Lower leg skin (tissue), 4 donors: ENCODE data around the gene EEFSEC. TPM values are rescaled to one million over a fixed set of nuclear protein-coding genes. Genes with fewer than 3 reads are reported as not detected.

Experiments used
- DNase-seq, 2 donors: peaks; one replicate each; pipeline ENCODE4 v3.0.0-alpha.2; 2019; ENCODE audit warnings: low spot score in 2 of 2
- H3K4me3 ChIP-seq: fragments of 200-600 bp; sonication (generic); 2 replicates; pipeline ENCODE4 v1.5.1; 2017; ENCODE audit warnings: mild to moderate bottlenecking, low read depth; ENCODE audit not compliant: poor library complexity, severe bottlenecking
- CTCF ChIP-seq, 3 donors: fragments of 450-650 bp; IDR thresholded peaks; one replicate each; pipeline ENCODE4 v1.5.1; 2016; ENCODE audit warnings: antibody characterized with exemption in 3 of 3, mild to moderate bottlenecking in 3 of 3, moderate library complexity in 2 of 3
- POLR2A ChIP-seq, 2 donors: fragments of 450-650 bp; IDR thresholded peaks; one replicate each; pipeline ENCODE4 v1.6.1; 2016 to 2017; ENCODE audit warnings: antibody characterized with exemption in 2 of 2, mild to moderate bottlenecking in 1 of 2, moderate library complexity in 1 of 2
- WGBS, 2 donors: methylation state at CpG; one replicate each; pipeline ENCODE4 v1.1.5; 2018; 5-methylcytosine and 5-hydroxymethylcytosine counted together
- intact Hi-C: fragments of 100-400 bp; cut with DNase I; formaldehyde crosslinking; loops from one replicate; pipeline ENCODE4 v1.15.0; 2023; ENCODE audit warnings: low total_unique reads
- total RNA-seq, 4 donors: library from RNA; depleted of rRNA; stranded (reverse); fragments of >200 nt; gene quantifications; one replicate each; pipeline ENCODE4 v1.1.0, GENCODE V29; 2016

The EEFSEC gene
- total RNA-seq, 4 donors from 2014 or later = 16.3 to 28.6 (median 16.8) TPM

GRCh38 chr3:128342701-128343180 is 189.5 kb downstream of the EEFSEC start:
- TF ChIP-seq POLR2A (IDR thresholded peaks at IDR 0.05) = no peak
- no peak for TF ChIP-seq CTCF (IDR thresholded peaks at IDR 0.05)
- no peak overlapping the region for H3K4me3 ChIP-seq
- DNase-seq = no peak
- intact Hi-C loops = no loop called here
- 93 to 99% methylated on average over 3 to 7 of the region's 8 CpGs for WGBS, 2 donors

GRCh38 chr3:128343287-128344051 is 190.2 kb downstream of the EEFSEC start:
- H3K4me3 ChIP-seq = no peak overlapping the region
- intact Hi-C loops = no loop called here
- no peak for TF ChIP-seq POLR2A (IDR thresholded peaks at IDR 0.05)
- TF ChIP-seq CTCF (IDR thresholded peaks at IDR 0.05) = no peak
- DNase-seq = no peak
- WGBS, 2 donors = 63 to 65% methylated on average over 6 of the region's 6 CpGs

- no peak for DNase-seq
- no peak overlapping the region for H3K4me3 ChIP-seq
- intact Hi-C loops = no loop called here
- 94 to 95% methylated on average over 6 of the region's 6 CpGs for WGBS, 2 donors
- TF ChIP-seq CTCF (IDR thresholded peaks at IDR 0.05) (no peak), POLR2A (IDR thresholded peaks at IDR 0.05) (no peak)
Measured at GRCh38 chr3:128344052-128344735, 190.9 kb downstream of the EEFSEC start.

GRCh38 chr3:128345196-128345595 is 191.9 kb downstream of the EEFSEC start:
- no peak for TF ChIP-seq POLR2A (IDR thresholded peaks at IDR 0.05)
- no peak for TF ChIP-seq CTCF (IDR thresholded peaks at IDR 0.05)
- intact Hi-C loops = no loop called here
- DNase-seq = no peak
- 88 to 96% methylated on average over 4 of the region's 4 CpGs for WGBS, 2 donors
- no peak overlapping the region for H3K4me3 ChIP-seq

GRCh38 chr3:128346562-128346961 is 193.3 kb downstream of the EEFSEC start:
- TF ChIP-seq POLR2A (IDR thresholded peaks at IDR 0.05) = no peak
- TF ChIP-seq CTCF (IDR thresholded peaks at IDR 0.05) = no peak
- H3K4me3 ChIP-seq = no peak overlapping the region
- 94 to 96% methylated on average over 2 of the region's 2 CpGs for WGBS, 2 donors
- intact Hi-C loops = no loop called here
- DNase-seq = no peak
